Sigmoid colon (tissue), 7 donors: ENCODE measurements around the gene NAV1. TPM values are rescaled to one million over a fixed set of nuclear protein-coding genes. Genes with fewer than 3 reads are reported as not detected.

Experiments
- DNase-seq: peaks from one replicate; pipeline ENCODE4 v3.0.0-alpha.2; 2019
- H3K27ac ChIP-seq, 4 donors: fragments of 200-600 bp; sonication (generic); one replicate each; pipeline ENCODE4 v1.5.1; 2016 to 2019; ENCODE audit warnings: mild to moderate bottlenecking in 1 of 4
- H3K27me3 ChIP-seq, 3 donors: fragments of 200-600 bp; sonication (generic); one replicate each; pipeline ENCODE4 v1.5.1; 2019; ENCODE audit warnings: mild to moderate bottlenecking in 1 of 3
- H3K36me3 ChIP-seq, 4 donors: fragments of 200-600 bp; sonication (generic); one replicate each; pipeline ENCODE4 v1.5.1; 2016 to 2019
- H3K4me1 ChIP-seq, 4 donors: fragments of 200-600 bp; sonication (generic); one replicate each; pipeline ENCODE4 v1.5.1; 2017 to 2019
- H3K4me3 ChIP-seq, 4 donors: fragments of 200-600 bp; sonication (generic); one replicate each; pipeline ENCODE4 v1.5.1; 2017 to 2019; ENCODE audit warnings: mild to moderate bottlenecking in 2 of 4, moderate library complexity in 1 of 4
- H3K9me3 ChIP-seq, 4 donors: fragments of 200-600 bp in 3 of 4; sonication (generic) in 3 of 4; one replicate each; pipeline versions ENCODE4 v1.5.1 to v1.6.1; 2013 to 2019
- EP300 ChIP-seq, 4 donors: sonication (generic); formaldehyde crosslinking; IDR thresholded peaks; one replicate each; pipeline ENCODE4 v1.6.1; 2017; ENCODE audit warnings: antibody characterized with exemption in 4 of 4
- POLR2A ChIP-seq, 2 donors: fragments of 450-650 bp; IDR thresholded peaks; one replicate each; pipeline ENCODE4 v1.6.1; 2016; ENCODE audit warnings: antibody characterized with exemption in 2 of 2, mild to moderate bottlenecking in 2 of 2, moderate library complexity in 2 of 2
- POLR2AphosphoS5 ChIP-seq, 4 donors: sonication (generic); formaldehyde crosslinking; IDR thresholded peaks; one replicate each; pipeline ENCODE4 v1.6.1; 2017; ENCODE audit warnings: antibody characterized with exemption in 4 of 4
- WGBS, 2 donors: extraction: QIAGEN DNeasy Blood & Tissue Kit; methylation state at CpG; one replicate each; pipeline ENCODE4 v1.1.7; 2013; 5-methylcytosine and 5-hydroxymethylcytosine counted together
- intact Hi-C: fragments of 100-400 bp; cut with DNase I; formaldehyde crosslinking; loops from one replicate; pipeline ENCODE4 v1.15.1; 2023
- polyA plus RNA-seq, 3 donors: library from polyadenylated mRNA; stranded (reverse); fragments of 200-250 nt; gene quantifications; one replicate each; pipeline ENCODE4 v1.2.3, GENCODE V29; 2013
- total RNA-seq, 4 donors: library from RNA; depleted of rRNA; stranded (reverse); fragments of >200 nt; gene quantifications; one replicate each; pipeline ENCODE4 v1.1.0, GENCODE V29; 2016
- TF ChIP-seq, protein P1 (sequence below), 4 experiments: fragments of 450-650 bp in 3 of 4; fragments of 200-600 bp in 1 of 4; IDR thresholded peaks; one replicate each; pipeline ENCODE4 v1.5.1; 2016 to 2019; ENCODE audit warnings: antibody characterized with exemption in 4 of 4, mild to moderate bottlenecking in 3 of 4, moderate library complexity in 2 of 4
- donor health status: healthy with polysubstance abuse.
- donor health status: Bipolar disorder and iron deficiency.
- donor health status: healthy.

NAV1 gene
- total and polyA plus RNA-seq, 7 donors = 1.8 to 44.9 (median 17.1) TPM

GRCh38 chr1:201515062-201515750 is 23.7 kb upstream of the NAV1 start:
- peak; percentile 19 for DNase-seq
- Histone ChIP-seq H3K9me3 (no peaks in the 10 kb centered on the region), H3K4me1 (peaks cover 0 to 32% (median 21%) of the 10 kb centered on the region in 4 donors), H3K4me3 (no peak overlapping the region), H3K36me3 (no peaks in the 10 kb centered on the region), H3K27ac (no peak overlapping the region), H3K27me3 (no peaks in the 10 kb centered on the region)
- no peak for TF ChIP-seq EP300 (IDR thresholded peaks at IDR 0.05)
- no peak for TF ChIP-seq POLR2A (IDR thresholded peaks at IDR 0.05)
- no peak for TF ChIP-seq POLR2AphosphoS5 (IDR thresholded peaks at IDR 0.05)
- TF ChIP-seq, protein P1, sequence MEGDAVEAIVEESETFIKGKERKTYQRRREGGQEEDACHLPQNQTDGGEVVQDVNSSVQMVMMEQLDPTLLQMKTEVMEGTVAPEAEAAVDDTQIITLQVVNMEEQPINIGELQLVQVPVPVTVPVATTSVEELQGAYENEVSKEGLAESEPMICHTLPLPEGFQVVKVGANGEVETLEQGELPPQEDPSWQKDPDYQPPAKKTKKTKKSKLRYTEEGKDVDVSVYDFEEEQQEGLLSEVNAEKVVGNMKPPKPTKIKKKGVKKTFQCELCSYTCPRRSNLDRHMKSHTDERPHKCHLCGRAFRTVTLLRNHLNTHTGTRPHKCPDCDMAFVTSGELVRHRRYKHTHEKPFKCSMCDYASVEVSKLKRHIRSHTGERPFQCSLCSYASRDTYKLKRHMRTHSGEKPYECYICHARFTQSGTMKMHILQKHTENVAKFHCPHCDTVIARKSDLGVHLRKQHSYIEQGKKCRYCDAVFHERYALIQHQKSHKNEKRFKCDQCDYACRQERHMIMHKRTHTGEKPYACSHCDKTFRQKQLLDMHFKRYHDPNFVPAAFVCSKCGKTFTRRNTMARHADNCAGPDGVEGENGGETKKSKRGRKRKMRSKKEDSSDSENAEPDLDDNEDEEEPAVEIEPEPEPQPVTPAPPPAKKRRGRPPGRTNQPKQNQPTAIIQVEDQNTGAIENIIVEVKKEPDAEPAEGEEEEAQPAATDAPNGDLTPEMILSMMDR (IDR thresholded peaks at IDR 0.05) = no peak
- WGBS, 2 donors = 42 to 81% methylated on average over 9 of the region's 9 CpGs
- intact Hi-C loops = no loop called here

GRCh38 chr1:201515895-201516294 is 23.0 kb upstream of the NAV1 start:
- H3K4me1 ChIP-seq = peaks cover 0 to 29% (median 21%) of the 10 kb centered on the region in 4 donors
- no peak for TF ChIP-seq EP300 (IDR thresholded peaks at IDR 0.05)
- TF ChIP-seq POLR2AphosphoS5 (IDR thresholded peaks at IDR 0.05) = no peak
- TF ChIP-seq POLR2A (IDR thresholded peaks at IDR 0.05) = no peak
- TF ChIP-seq, protein P1 (IDR thresholded peaks at IDR 0.05) = no peak
- H3K36me3 ChIP-seq = no peaks in the 10 kb centered on the region
- H3K27me3 ChIP-seq = no peaks in the 10 kb centered on the region
- intact Hi-C loops = no loop called here
- H3K4me3 ChIP-seq = no peak overlapping the region
- WGBS, 2 donors = 91 to 96% methylated on average over 1 of the region's 1 CpG
- DNase-seq = no peak
- H3K27ac ChIP-seq = no peak overlapping the region
- H3K9me3 ChIP-seq = no peaks in the 10 kb centered on the region

- H3K9me3 ChIP-seq = no peaks in the 10 kb centered on the region
- no peaks in the 10 kb centered on the region for H3K27me3 ChIP-seq
- peaks cover 0 to 24% (median 17%) of the 10 kb centered on the region in 4 donors for H3K4me1 ChIP-seq
- no peak overlapping the region for H3K4me3 ChIP-seq
- TF ChIP-seq POLR2AphosphoS5 (IDR thresholded peaks at IDR 0.05) = no peak
- TF ChIP-seq POLR2A (IDR thresholded peaks at IDR 0.05) = no peak
- no peak for TF ChIP-seq EP300 (IDR thresholded peaks at IDR 0.05)
- TF ChIP-seq, protein P1 (IDR thresholded peaks at IDR 0.05) = no peak
- WGBS, 2 donors = 68 to 96% methylated on average over 2 of the region's 2 CpGs
- intact Hi-C loops = no loop called here
- no peak for DNase-seq
- no peak overlapping the region for H3K27ac ChIP-seq
- no peaks in the 10 kb centered on the region for H3K36me3 ChIP-seq
Observed at GRCh38 chr1:201516511-201517127, 22.3 kb upstream of the NAV1 start.

DNA sequence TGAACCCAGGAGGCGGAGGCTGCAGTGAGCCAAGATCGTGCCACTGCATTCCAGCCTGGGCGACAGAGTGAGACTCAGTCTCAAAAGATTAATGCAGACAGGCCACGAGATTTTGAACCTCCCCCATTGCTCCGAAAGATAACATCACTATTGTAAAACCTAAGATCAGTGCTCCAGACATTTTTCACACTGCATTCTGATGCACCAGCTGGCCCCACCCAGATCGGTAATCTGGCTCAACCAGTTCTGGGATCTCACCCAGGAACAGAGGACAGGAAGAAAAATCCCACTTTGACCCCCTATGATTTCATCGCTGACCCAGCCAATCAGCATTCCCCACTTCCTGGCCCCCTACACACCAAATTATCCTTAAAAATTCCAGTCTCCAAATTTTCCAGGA is 21.3 kb upstream of the NAV1 start:
- no peaks in the 10 kb centered on the region for H3K36me3 ChIP-seq
- WGBS, 2 donors = 35 to 68% methylated on average over 7 of the region's 7 CpGs
- no peak overlapping the region for H3K4me3 ChIP-seq
- no peak overlapping the region for H3K27ac ChIP-seq
- H3K4me1 ChIP-seq = peaks cover 0 to 14% (median 7%) of the 10 kb centered on the region in 4 donors
- DNase-seq = peak; percentile 38
- TF ChIP-seq, protein P1 (IDR thresholded peaks at IDR 0.05) = no peak
- no peak for TF ChIP-seq EP300 (IDR thresholded peaks at IDR 0.05)
- no peak for TF ChIP-seq POLR2AphosphoS5 (IDR thresholded peaks at IDR 0.05)
- no peak for TF ChIP-seq POLR2A (IDR thresholded peaks at IDR 0.05)
- no peaks in the 10 kb centered on the region for H3K27me3 ChIP-seq
- intact Hi-C loops = no loop called here
- H3K9me3 ChIP-seq = no peaks in the 10 kb centered on the region
